Fibroblast of lung (primary cell): ENCODE results near the gene HAUS3.

ENCODE experiments used
- EZH2 ChIP-seq: IDR thresholded peaks from 2 replicates; pipeline ENCODE4 v1.5.1; 2012; ENCODE audit warnings: low read length, control low read depth, mild to moderate bottlenecking; ENCODE audit errors: missing control alignments
- TF ChIP-seq, protein P1 (sequence below), 2 donors: IDR thresholded peaks in 1 of 2; conservative IDR thresholded peaks in 1 of 2; 1 replicate in 1 of 2; 2 replicates in 1 of 2; pipeline ENCODE4 v1.5.1; 2011 to 2012; ENCODE audit warnings: low read length in 2 of 2, control low read depth in 1 of 2, inconsistent platforms in 1 of 2, low read depth in 1 of 2, mild to moderate bottlenecking in 1 of 2

DNA sequence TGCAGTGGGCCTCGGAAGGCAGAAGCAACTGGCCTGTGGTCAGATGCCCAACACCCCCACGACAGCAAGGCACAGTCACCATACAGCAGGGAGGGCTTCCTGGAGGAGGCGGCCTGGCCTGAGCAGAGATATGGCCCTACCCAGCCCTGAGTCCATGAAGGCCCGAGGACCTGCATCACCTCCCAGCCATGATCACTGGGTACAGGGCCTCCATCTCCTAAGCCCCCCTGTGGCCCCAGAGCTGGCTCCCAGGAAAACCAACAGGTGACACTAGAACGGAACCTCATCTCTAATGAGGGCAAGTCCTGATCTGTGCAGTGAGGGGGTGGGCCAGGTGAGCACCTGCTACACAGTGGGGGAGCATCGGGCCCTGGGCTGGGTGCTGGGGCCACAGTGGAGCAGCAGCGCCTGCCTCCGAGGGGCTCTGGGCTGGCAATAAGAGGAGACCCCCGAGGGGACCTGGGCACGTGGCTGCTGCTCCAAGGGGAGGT lies 46.2 kb upstream of the HAUS3 start:
- TF ChIP-seq, protein P1, sequence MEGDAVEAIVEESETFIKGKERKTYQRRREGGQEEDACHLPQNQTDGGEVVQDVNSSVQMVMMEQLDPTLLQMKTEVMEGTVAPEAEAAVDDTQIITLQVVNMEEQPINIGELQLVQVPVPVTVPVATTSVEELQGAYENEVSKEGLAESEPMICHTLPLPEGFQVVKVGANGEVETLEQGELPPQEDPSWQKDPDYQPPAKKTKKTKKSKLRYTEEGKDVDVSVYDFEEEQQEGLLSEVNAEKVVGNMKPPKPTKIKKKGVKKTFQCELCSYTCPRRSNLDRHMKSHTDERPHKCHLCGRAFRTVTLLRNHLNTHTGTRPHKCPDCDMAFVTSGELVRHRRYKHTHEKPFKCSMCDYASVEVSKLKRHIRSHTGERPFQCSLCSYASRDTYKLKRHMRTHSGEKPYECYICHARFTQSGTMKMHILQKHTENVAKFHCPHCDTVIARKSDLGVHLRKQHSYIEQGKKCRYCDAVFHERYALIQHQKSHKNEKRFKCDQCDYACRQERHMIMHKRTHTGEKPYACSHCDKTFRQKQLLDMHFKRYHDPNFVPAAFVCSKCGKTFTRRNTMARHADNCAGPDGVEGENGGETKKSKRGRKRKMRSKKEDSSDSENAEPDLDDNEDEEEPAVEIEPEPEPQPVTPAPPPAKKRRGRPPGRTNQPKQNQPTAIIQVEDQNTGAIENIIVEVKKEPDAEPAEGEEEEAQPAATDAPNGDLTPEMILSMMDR (conservative IDR thresholded peaks at IDR 0.05 in 1 of 2, IDR thresholded peaks at IDR 0.05 in 1 of 2; ENCODE audit: low read depth in 1 of 2, low read length in 2 of 2), result no peak
- no peak for TF ChIP-seq EZH2
